PC-3 (cell line): ENCODE data around the gene EPB41L4A.

Source experiments
- EZH2 ChIP-seq: fragments of 300-600 bp; sonication (generic); IDR thresholded peaks from one replicate; pipeline ENCODE4 v1.6.1; 2017; ENCODE audit warnings: antibody characterized with exemption, mild to moderate bottlenecking, low read length; ENCODE audit not compliant: unreplicated experiment
- EZH2phosphoT487 ChIP-seq: fragments of 300-600 bp; sonication (generic); IDR thresholded peaks from 2 replicates; pipeline ENCODE4 v1.6.1; 2018; ENCODE audit warnings: mild to moderate bottlenecking, antibody characterized with exemption, low read length, borderline replicate concordance
- TF ChIP-seq, protein P1 (sequence below): fragments of 300-600 bp; sonication (generic); conservative IDR thresholded peaks from 2 replicates; pipeline ENCODE4 v1.5.1; 2017; ENCODE audit warnings: antibody characterized with exemption, low read depth, mild to moderate bottlenecking, low read length

DNA sequence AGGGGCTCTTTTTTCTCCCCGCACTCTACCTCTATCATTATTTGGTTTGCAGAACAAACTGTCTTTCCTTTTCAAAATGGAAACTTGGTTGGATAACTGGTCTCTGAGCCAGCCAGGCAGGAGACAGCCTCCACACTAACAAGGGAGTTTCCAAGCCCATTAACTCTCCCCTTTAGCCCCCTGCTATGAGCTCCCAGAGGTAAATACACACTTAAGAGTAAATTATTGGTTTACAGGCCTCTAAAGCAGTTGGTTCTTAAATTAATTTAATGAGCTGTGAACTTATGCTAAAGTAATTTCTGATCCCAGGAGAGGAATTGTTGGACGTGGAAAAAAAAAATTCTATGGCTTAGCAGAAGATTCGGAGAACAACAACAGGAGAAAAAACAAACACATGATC is 30.3 kb downstream of the EPB41L4A start:
- TF ChIP-seq EZH2phosphoT487 (no peak), EZH2 (no peak)
- TF ChIP-seq, protein P1, sequence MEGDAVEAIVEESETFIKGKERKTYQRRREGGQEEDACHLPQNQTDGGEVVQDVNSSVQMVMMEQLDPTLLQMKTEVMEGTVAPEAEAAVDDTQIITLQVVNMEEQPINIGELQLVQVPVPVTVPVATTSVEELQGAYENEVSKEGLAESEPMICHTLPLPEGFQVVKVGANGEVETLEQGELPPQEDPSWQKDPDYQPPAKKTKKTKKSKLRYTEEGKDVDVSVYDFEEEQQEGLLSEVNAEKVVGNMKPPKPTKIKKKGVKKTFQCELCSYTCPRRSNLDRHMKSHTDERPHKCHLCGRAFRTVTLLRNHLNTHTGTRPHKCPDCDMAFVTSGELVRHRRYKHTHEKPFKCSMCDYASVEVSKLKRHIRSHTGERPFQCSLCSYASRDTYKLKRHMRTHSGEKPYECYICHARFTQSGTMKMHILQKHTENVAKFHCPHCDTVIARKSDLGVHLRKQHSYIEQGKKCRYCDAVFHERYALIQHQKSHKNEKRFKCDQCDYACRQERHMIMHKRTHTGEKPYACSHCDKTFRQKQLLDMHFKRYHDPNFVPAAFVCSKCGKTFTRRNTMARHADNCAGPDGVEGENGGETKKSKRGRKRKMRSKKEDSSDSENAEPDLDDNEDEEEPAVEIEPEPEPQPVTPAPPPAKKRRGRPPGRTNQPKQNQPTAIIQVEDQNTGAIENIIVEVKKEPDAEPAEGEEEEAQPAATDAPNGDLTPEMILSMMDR = no peak
